ENCODE results near the gene CSMD2.
A peak's percentile ranks its signal among the peaks of the same experiment; 100 is the strongest.

CSMD2 gene

GRCh38 chr1:33703464-33703863 lies 461.6 kb downstream of the CSMD2 start:
- DNase-seq = no peak

- DNase-seq = peak; percentile 67
Measured at GRCh38 chr1:33698361-33699035, 466.5 kb downstream of the CSMD2 start.

- DNase-seq = no peak
Measured at GRCh38 chr1:33697816-33698215, 467.2 kb downstream of the CSMD2 start.

GRCh38 chr1:33696962-33697361 lies 468.1 kb downstream of the CSMD2 start:
- no peak for DNase-seq

GRCh38 chr1:33696311-33696710 lies 468.7 kb downstream of the CSMD2 start:
- no peak for DNase-seq

- DNase-seq = no peak
Measured at GRCh38 chr1:33692206-33693188, 472.5 kb downstream of the CSMD2 start.

GRCh38 chr1:33687000-33687399 lies 478.0 kb downstream of the CSMD2 start:
- DNase-seq = no peak

GRCh38 chr1:33686551-33686950 lies 478.5 kb downstream of the CSMD2 start:
- DNase-seq = no peak

GRCh38 chr1:33685256-33685655 lies 479.8 kb downstream of the CSMD2 start:
- no peak for DNase-seq

GRCh38 chr1:33684396-33685179 lies 480.4 kb downstream of the CSMD2 start:
- DNase-seq = no peak

GRCh38 chr1:33683913-33684312 lies 481.1 kb downstream of the CSMD2 start:
- no peak for DNase-seq

GRCh38 chr1:33682371-33682770 lies 482.7 kb downstream of the CSMD2 start:
- DNase-seq = no peak

GRCh38 chr1:33680281-33680840 lies 484.7 kb downstream of the CSMD2 start:
- DNase-seq = no peak

- no peak for DNase-seq
Measured at GRCh38 chr1:33670567-33670966, 494.5 kb downstream of the CSMD2 start.

- DNase-seq = no peak
Measured at GRCh38 chr1:33668695-33669094, 496.3 kb downstream of the CSMD2 start.

- no peak for DNase-seq
Measured at GRCh38 chr1:33667386-33668282, 497.4 kb downstream of the CSMD2 start.

- DNase-seq = no peak
Measured at GRCh38 chr1:33666616-33667015, 498.4 kb downstream of the CSMD2 start.

GRCh38 chr1:33661811-33662454 lies 503.1 kb downstream of the CSMD2 start:
- DNase-seq = peak; percentile 45

GRCh38 chr1:33660956-33661355 lies 504.1 kb downstream of the CSMD2 start:
- DNase-seq = no peak

- DNase-seq = no peak
Measured at GRCh38 chr1:33660244-33660643, 504.8 kb downstream of the CSMD2 start.

GRCh38 chr1:33659641-33660040 lies 505.4 kb downstream of the CSMD2 start:
- DNase-seq = no peak

All from DMS79 (cell line).